HK-2 (cell line): Measurements from ENCODE around the gene IL20.
"Not testable (repeated sequence)": the region's sequence is repeated elsewhere in the genome, so short reads cannot be mapped to it uniquely, and the experiment has no call there.

Source experiments
- DNase-seq: peaks from one replicate; pipeline ENCODE4 v3.0.0-alpha.2; 2018; ENCODE audit not compliant: unreplicated experiment

The IL20 gene

GRCh38 chr1:206842854-206843253 lies 22.6 kb upstream of the IL20 start:
- DNase-seq: no peak

GRCh38 chr1:206843626-206844025 lies 21.8 kb upstream of the IL20 start:
- no peak for DNase-seq

- DNase-seq: no peak
Measured at GRCh38 chr1:206846487-206846886, 18.9 kb upstream of the IL20 start.

GRCh38 chr1:206847337-206847834 lies 18.0 kb upstream of the IL20 start:
- DNase-seq: no peak

GRCh38 chr1:206847946-206848345 lies 17.5 kb upstream of the IL20 start:
- no peak for DNase-seq

GRCh38 chr1:206850401-206850800 lies 15.0 kb upstream of the IL20 start:
- DNase-seq: no peak

GRCh38 chr1:206851341-206852010 lies 13.9 kb upstream of the IL20 start:
- DNase-seq: no peak

GRCh38 chr1:206852662-206853061 lies 12.8 kb upstream of the IL20 start:
- not testable (repeated sequence) for DNase-seq

- not testable (repeated sequence) for DNase-seq
Measured at GRCh38 chr1:206853696-206854095, 11.7 kb upstream of the IL20 start.

GRCh38 chr1:206854401-206855129 lies 10.9 kb upstream of the IL20 start:
- DNase-seq: no peak

- no peak for DNase-seq
Measured at GRCh38 chr1:206855859-206856258, 9.6 kb upstream of the IL20 start.

GRCh38 chr1:206856674-206857464 lies 8.6 kb upstream of the IL20 start:
- DNase-seq: no peak

GRCh38 chr1:206859082-206859521 lies 6.3 kb upstream of the IL20 start:
- no peak for DNase-seq

GRCh38 chr1:206860165-206860564 lies 5.3 kb upstream of the IL20 start:
- DNase-seq: no peak

GRCh38 chr1:206863266-206863665 lies 2.2 kb upstream of the IL20 start:
- no peak for DNase-seq

- no peak for DNase-seq
Measured at GRCh38 chr1:206866062-206866461, 639 bp downstream of the IL20 start.

GRCh38 chr1:206867239-206867638 lies 1.8 kb downstream of the IL20 start:
- no peak for DNase-seq

- no peak for DNase-seq
Measured at GRCh38 chr1:206867716-206868115, 2.3 kb downstream of the IL20 start.

GRCh38 chr1:206868264-206868663 lies 2.8 kb downstream of the IL20 start:
- no peak for DNase-seq

GRCh38 chr1:206872139-206872538 lies 6.7 kb downstream of the IL20 start:
- no peak for DNase-seq

GRCh38 chr1:206873603-206874188 lies 8.3 kb downstream of the IL20 start:
- no peak for DNase-seq

- no peak for DNase-seq
Measured at GRCh38 chr1:206875752-206876377, 10.4 kb downstream of the IL20 start.
